OCI-LY1 (cell line): ENCODE measurements around the gene TTC12.

Source experiments
- H2AFZ ChIP-seq: fragments of 200-600 bp; sonication (generic), shearing (Covaris generic); 2 replicates; pipeline ENCODE4 v1.6.0; 2014; ENCODE audit warnings: antibody characterized with exemption, mild to moderate bottlenecking, low read length
- H3F3A ChIP-seq: fragments of 200-600 bp; sonication (generic), shearing (Covaris generic); 2 replicates; pipeline ENCODE4 v1.6.0; 2014; ENCODE audit warnings: mild to moderate bottlenecking, antibody characterized with exemption, low read length, moderate library complexity; ENCODE audit not compliant: insufficient read depth
- H3K27ac ChIP-seq: fragments of 200-600 bp; sonication (generic); 2 replicates; pipeline ENCODE4 v1.5.1; 2014; ENCODE audit warnings: low read length, mixed run types, mild to moderate bottlenecking, low read depth; ENCODE audit not compliant: poor library complexity, severe bottlenecking
- H3K27me3 ChIP-seq: fragments of 200-600 bp; sonication (generic); 2 replicates; pipeline ENCODE4 v1.6.0; 2014; ENCODE audit warnings: antibody characterized with exemption, mild to moderate bottlenecking, low read length, moderate library complexity; ENCODE audit not compliant: insufficient read depth
- H3K36me3 ChIP-seq: fragments of 200-600 bp; sonication (generic); 2 replicates; pipeline ENCODE4 v1.6.1; 2014; ENCODE audit warnings: mild to moderate bottlenecking, antibody characterized with exemption, low read length, moderate library complexity, mixed read lengths; ENCODE audit not compliant: insufficient read depth
- H3K4me1 ChIP-seq: fragments of 200-600 bp; sonication (generic); 2 replicates; pipeline ENCODE4 v1.5.1; 2014; ENCODE audit warnings: mild to moderate bottlenecking, low read length, moderate library complexity; ENCODE audit not compliant: insufficient read depth, severe bottlenecking
- H3K4me2 ChIP-seq: fragments of 200-600 bp; sonication (generic), shearing (Covaris generic); 2 replicates; pipeline ENCODE4 v1.6.1; 2014; ENCODE audit warnings: low read length
- H3K4me3 ChIP-seq: fragments of 200-600 bp; sonication (generic); 2 replicates; pipeline ENCODE4 v1.5.1; 2014; ENCODE audit warnings: low read length, low read depth, mild to moderate bottlenecking, mixed read lengths; ENCODE audit not compliant: poor library complexity, severe bottlenecking
- H3K79me2 ChIP-seq: fragments of 200-600 bp; shearing (Covaris generic); 2 replicates; pipeline ENCODE4 v1.6.1; 2016; ENCODE audit warnings: mixed run types, low read length, mixed read lengths; ENCODE audit not compliant: insufficient read depth
- H3K9ac ChIP-seq: fragments of 200-600 bp; sonication (generic), shearing (Covaris generic); 2 replicates; pipeline ENCODE4 v1.6.1; 2014; ENCODE audit warnings: mild to moderate bottlenecking, low read length, mixed read lengths
- H3K9me2 ChIP-seq: fragments of 200-600 bp; sonication (generic), shearing (Covaris generic); 2 replicates; pipeline ENCODE4 v1.6.1; 2014; ENCODE audit warnings: low read depth, mild to moderate bottlenecking, low read length, mixed read lengths
- H3K9me3 ChIP-seq: fragments of 200-600 bp; shearing (Covaris generic); 2 replicates; pipeline ENCODE4 v1.6.1; 2014; ENCODE audit warnings: low read length, mixed read lengths
- H4K20me1 ChIP-seq: fragments of 200-600 bp; sonication (generic), shearing (Covaris generic); 2 replicates; pipeline ENCODE4 v1.6.0; 2016; ENCODE audit warnings: mild to moderate bottlenecking, low read length; ENCODE audit not compliant: insufficient read depth
- CTCF ChIP-seq: fragments of 200-600 bp; sonication (generic), shearing (Covaris generic); IDR thresholded peaks from 2 replicates; pipeline ENCODE4 v1.5.1; 2017; ENCODE audit warnings: mild to moderate bottlenecking, antibody characterized with exemption, low read length, moderate library complexity, mixed read lengths
- EZH2 ChIP-seq: fragments of 200-600 bp; sonication (generic), shearing (Covaris generic); IDR thresholded peaks from 2 replicates; pipeline ENCODE4 v1.8.0; 2017; ENCODE audit warnings: borderline replicate concordance, mixed run types, mild to moderate bottlenecking, antibody characterized with exemption, low read length, moderate library complexity, mixed read lengths

Gene TTC12

GRCh38 chr11:113274713-113275582 is 39.4 kb upstream of the TTC12 start:
- Histone ChIP-seq H3K4me2 (no peak overlapping the region), H3K79me2 (no peaks in the 10 kb centered on the region), H3K27ac (no peak overlapping the region), H3K4me1 (no peaks in the 10 kb centered on the region), H2AFZ (no peak overlapping the region), H3K27me3 (no peaks in the 10 kb centered on the region), H4K20me1 (no peaks in the 10 kb centered on the region), H3K4me3 (no peak overlapping the region), H3K9ac (no peak overlapping the region), H3K9me2 (no peaks in the 10 kb centered on the region), H3K36me3 (no peaks in the 10 kb centered on the region), H3F3A (no peaks in the 10 kb centered on the region), H3K9me3 (no peaks in the 10 kb centered on the region)
- TF ChIP-seq CTCF (no peak), EZH2 (no peak)

- H3K9ac ChIP-seq, result no peak overlapping the region
- H3K79me2 ChIP-seq, result no peaks in the 10 kb centered on the region
- no peak overlapping the region for H3K27ac ChIP-seq
- no peaks in the 10 kb centered on the region for H3K9me3 ChIP-seq
- H3K36me3 ChIP-seq, result no peaks in the 10 kb centered on the region
- no peaks in the 10 kb centered on the region for H3K4me1 ChIP-seq
- no peak for TF ChIP-seq EZH2
- no peak for TF ChIP-seq CTCF
- H3K27me3 ChIP-seq, result no peaks in the 10 kb centered on the region
- H3F3A ChIP-seq, result no peaks in the 10 kb centered on the region
- H4K20me1 ChIP-seq, result no peaks in the 10 kb centered on the region
- no peak overlapping the region for H3K4me3 ChIP-seq
- H3K9me2 ChIP-seq, result no peaks in the 10 kb centered on the region
- H3K4me2 ChIP-seq, result no peak overlapping the region
- H2AFZ ChIP-seq, result no peak overlapping the region
These were observed 38.8 kb upstream of the TTC12 start for GRCh38 chr11:113275602-113276001.

- no peaks in the 10 kb centered on the region for H3K79me2 ChIP-seq
These were observed 37.9 kb upstream of the TTC12 start for GRCh38 chr11:113276466-113276865.

More at GRCh38 chr11:113276466-113276865, 37.9 kb upstream of the TTC12 start:
- TF ChIP-seq CTCF (no peak), EZH2 (no peak)
- Histone ChIP-seq H2AFZ (no peak overlapping the region), H4K20me1 (no peaks in the 10 kb centered on the region), H3F3A (no peaks in the 10 kb centered on the region), H3K4me3 (no peak overlapping the region), H3K9ac (no peak overlapping the region), H3K4me2 (no peak overlapping the region), H3K9me2 (no peaks in the 10 kb centered on the region), H3K27ac (no peak overlapping the region), H3K27me3 (no peaks in the 10 kb centered on the region), H3K4me1 (no peaks in the 10 kb centered on the region), H3K9me3 (no peaks in the 10 kb centered on the region), H3K36me3 (no peaks in the 10 kb centered on the region)
